ENCODE data around the gene CDK4.

- no peak for TF ChIP-seq POLR2A (IDR thresholded peaks at IDR 0.05)
- no peak for TF ChIP-seq CTCF (IDR thresholded peaks at IDR 0.05)
Observed at GRCh38 chr12:57755194-57755453, 3.0 kb upstream of the CDK4 start.

Measured in vagina (tissue), 2 donors.